ENCODE results near the gene GNPAT.

- TF ChIP-seq ZFX (IDR thresholded peaks at IDR 0.05; ENCODE audit: borderline replicate concordance) (no peak), CTCF (IDR thresholded peaks at IDR 0.05) (no peak)
These were observed 77.0 kb downstream of the GNPAT start for GRCh38 chr1:231318015-231318355.
